ENCODE data around the gene PTER.

GRCh38 chr10:16477757-16478156 is 40.9 kb downstream of the PTER start:
- TF ChIP-seq MLX (CRISPR knock-in tag; IDR thresholded peaks at IDR 0.05) (no peak), SP1 (IDR thresholded peaks at IDR 0.05) (no peak), SP1 (CRISPR knock-in tag; IDR thresholded peaks at IDR 0.05) (no peak), SMARCE1 (IDR thresholded peaks at IDR 0.05; ENCODE audit: borderline replicate concordance) (no peak), MED8 (CRISPR knock-in tag; IDR thresholded peaks at IDR 0.05; ENCODE audit: insufficient replicate concordance) (no peak)
